Measurements from ENCODE around the gene NSUN4. TPM values are rescaled to one million over a fixed set of nuclear protein-coding genes. Genes with fewer than 3 reads are reported as not detected.
"Not testable (repeated sequence)": the region's sequence is repeated elsewhere in the genome, so short reads cannot be mapped to it uniquely, and the experiment has no call there.

Gene NSUN4
- total RNA-seq, 2 donors from 2014 or later, result 18.3 to 19.0 TPM

DNA sequence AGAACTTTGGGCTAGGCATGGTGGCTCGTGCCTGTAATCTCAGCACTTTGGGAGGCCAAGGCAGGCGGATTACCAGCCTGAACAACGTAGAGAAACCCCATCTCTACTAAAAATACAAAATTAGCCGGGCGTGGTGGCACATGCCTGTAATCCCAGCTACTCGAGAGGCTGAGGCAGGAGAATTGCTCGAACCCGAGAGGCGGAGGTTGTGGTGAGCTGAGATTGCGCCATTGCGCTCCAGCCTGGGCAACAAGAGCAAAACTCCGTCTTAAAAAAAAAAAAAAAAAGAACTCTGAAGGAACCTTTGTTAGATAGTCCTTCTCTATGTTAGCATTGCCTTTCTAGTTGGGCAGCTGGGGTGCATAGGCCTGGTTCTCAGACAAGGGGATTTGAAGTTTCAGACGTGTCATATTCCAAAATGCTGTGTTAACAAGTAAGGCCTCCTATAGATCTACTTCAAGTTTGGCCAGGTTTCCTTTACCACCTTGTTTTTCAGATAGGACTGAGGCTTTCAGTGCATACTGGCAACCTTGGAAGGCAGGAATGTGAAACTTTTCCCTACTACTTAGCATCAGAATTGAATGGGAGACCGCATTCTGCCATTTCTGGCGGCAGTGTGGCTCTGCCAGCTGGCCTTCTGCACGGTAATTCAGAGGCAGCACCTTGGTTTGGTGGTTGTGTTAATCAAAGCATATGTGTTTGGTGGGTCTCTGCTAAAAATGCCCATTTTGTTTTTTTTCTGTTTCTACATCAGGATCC, 31.0 kb upstream of the NSUN4 start:
- intact Hi-C loops (cut with DNase I), result no loop called here
- Histone ChIP-seq H3K27ac (no peak overlapping the region), H3K9ac (ENCODE audit: low read depth in 2 of 2, low read length in 2 of 2) (no peak overlapping the region), H3K9me3 (no peaks in the 10 kb centered on the region), H3K4me1 (peaks cover 9% of the 10 kb centered on the region), H3K27me3 (no peaks in the 10 kb centered on the region), H3K4me3 (no peak overlapping the region), H3K36me3 (peaks cover 7% of the 10 kb centered on the region)
- no peak for TF ChIP-seq CTCF (IDR thresholded peaks at IDR 0.05)
- DNase-seq, result no peak

- no peak for TF ChIP-seq CTCF (IDR thresholded peaks at IDR 0.05)
- no peak for DNase-seq
These were observed 30.3 kb upstream of the NSUN4 start for GRCh38 chr1:46310321-46310720.

GRCh38 chr1:46315669-46316403, 24.8 kb upstream of the NSUN4 start:
- Histone ChIP-seq H3K4me3 (no peak overlapping the region), H3K27ac (no peak overlapping the region), H3K9ac (ENCODE audit: low read depth in 2 of 2, low read length in 2 of 2) (no peak overlapping the region), H3K27me3 (no peaks in the 10 kb centered on the region), H3K4me1 (no peaks in the 10 kb centered on the region), H3K9me3 (no peaks in the 10 kb centered on the region), H3K36me3 (peaks cover 7% of the 10 kb centered on the region)
- no peak for TF ChIP-seq CTCF (IDR thresholded peaks at IDR 0.05)
- DNase-seq, result no peak
- intact Hi-C loops (cut with DNase I), result no loop called here

More at GRCh38 chr1:46310321-46310720, 30.3 kb upstream of the NSUN4 start:
- Histone ChIP-seq H3K27ac (no peak overlapping the region), H3K4me1 (peaks cover 5% of the 10 kb centered on the region), H3K4me3 (no peak overlapping the region), H3K27me3 (no peaks in the 10 kb centered on the region), H3K9me3 (no peaks in the 10 kb centered on the region), H3K36me3 (peaks cover 7% of the 10 kb centered on the region), H3K9ac (ENCODE audit: low read depth in 2 of 2, low read length in 2 of 2) (no peak overlapping the region)
- intact Hi-C loops (cut with DNase I), result no loop called here

- Histone ChIP-seq H3K4me1 (no peaks in the 10 kb centered on the region), H3K4me3 (no peak overlapping the region), H3K36me3 (peaks cover 7% of the 10 kb centered on the region), H3K9me3 (no peaks in the 10 kb centered on the region), H3K27ac (no peak overlapping the region), H3K9ac (ENCODE audit: low read depth in 2 of 2, low read length in 2 of 2) (no peak overlapping the region), H3K27me3 (no peaks in the 10 kb centered on the region)
- no peak for DNase-seq
- intact Hi-C loops (cut with DNase I), result no loop called here
- no peak for TF ChIP-seq CTCF (IDR thresholded peaks at IDR 0.05)
These were observed 23.3 kb upstream of the NSUN4 start for GRCh38 chr1:46317323-46317722.

GRCh38 chr1:46319301-46319700, 21.3 kb upstream of the NSUN4 start:
- DNase-seq; H3K27me3 ChIP-seq; H3K4me1 ChIP-seq; H3K27ac ChIP-seq; H3K4me3 ChIP-seq; intact Hi-C loops (cut with DNase I); H3K9me3 ChIP-seq; H3K36me3 ChIP-seq; H3K9ac ChIP-seq (ENCODE audit: low read depth in 2 of 2, low read length in 2 of 2): not testable (repeated sequence)

DNA sequence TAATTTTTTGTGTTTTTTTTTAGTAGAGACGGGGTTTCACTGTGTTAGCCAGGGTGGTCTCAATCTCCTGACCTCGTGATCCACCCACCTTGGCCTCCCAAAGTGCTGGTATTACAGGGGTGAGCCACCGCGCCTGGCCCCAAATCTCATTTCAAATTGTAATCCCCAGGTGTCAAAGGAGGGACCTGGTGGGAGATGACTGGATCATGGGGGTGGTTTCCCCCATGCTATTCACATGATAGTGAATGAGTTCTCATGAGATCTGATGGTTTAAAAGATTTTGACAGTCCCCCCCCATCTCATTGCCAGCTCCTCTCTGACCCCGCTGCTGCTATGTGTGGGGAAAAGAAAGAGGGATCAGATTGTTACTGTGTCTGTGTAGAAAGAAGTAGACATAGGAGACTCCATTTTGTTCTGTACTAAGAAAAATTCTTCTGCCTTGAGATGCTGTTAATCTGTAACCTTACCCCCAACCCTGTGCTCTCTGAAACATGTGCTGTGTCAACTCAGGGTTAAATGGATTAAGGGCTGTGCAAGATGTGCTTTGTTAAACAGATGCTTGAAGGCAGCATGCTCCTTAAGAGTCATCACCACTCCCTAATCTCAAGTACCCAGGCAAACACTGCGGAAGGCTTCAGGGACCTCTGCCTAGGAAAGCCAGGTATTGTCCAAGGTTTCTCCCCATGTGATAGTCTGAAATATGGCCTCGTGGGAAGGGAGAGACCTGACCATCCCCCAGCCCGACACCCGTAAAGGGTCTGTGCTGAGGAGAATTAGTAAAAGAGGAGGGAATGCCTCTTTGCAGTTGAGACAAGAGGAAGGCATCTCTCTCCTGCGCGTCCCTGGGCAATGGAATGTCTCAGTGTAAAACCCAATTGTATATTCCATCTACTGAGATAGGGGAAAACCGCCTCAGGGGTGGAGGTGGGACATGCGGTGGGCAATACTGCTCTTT, 20.4 kb upstream of the NSUN4 start:
- H3K4me3 ChIP-seq; DNase-seq; H3K27ac ChIP-seq; H3K36me3 ChIP-seq; H3K9ac ChIP-seq (ENCODE audit: low read depth in 2 of 2, low read length in 2 of 2); intact Hi-C loops (cut with DNase I); H3K27me3 ChIP-seq; H3K9me3 ChIP-seq; H3K4me1 ChIP-seq: not testable (repeated sequence)

- H3K4me1 ChIP-seq; DNase-seq; intact Hi-C loops (cut with DNase I); H3K4me3 ChIP-seq; H3K9me3 ChIP-seq; H3K27me3 ChIP-seq; H3K27ac ChIP-seq; H3K36me3 ChIP-seq; H3K9ac ChIP-seq (ENCODE audit: low read depth in 2 of 2, low read length in 2 of 2): not testable (repeated sequence)
These were observed 18.4 kb upstream of the NSUN4 start for GRCh38 chr1:46322191-46322590.

DNA sequence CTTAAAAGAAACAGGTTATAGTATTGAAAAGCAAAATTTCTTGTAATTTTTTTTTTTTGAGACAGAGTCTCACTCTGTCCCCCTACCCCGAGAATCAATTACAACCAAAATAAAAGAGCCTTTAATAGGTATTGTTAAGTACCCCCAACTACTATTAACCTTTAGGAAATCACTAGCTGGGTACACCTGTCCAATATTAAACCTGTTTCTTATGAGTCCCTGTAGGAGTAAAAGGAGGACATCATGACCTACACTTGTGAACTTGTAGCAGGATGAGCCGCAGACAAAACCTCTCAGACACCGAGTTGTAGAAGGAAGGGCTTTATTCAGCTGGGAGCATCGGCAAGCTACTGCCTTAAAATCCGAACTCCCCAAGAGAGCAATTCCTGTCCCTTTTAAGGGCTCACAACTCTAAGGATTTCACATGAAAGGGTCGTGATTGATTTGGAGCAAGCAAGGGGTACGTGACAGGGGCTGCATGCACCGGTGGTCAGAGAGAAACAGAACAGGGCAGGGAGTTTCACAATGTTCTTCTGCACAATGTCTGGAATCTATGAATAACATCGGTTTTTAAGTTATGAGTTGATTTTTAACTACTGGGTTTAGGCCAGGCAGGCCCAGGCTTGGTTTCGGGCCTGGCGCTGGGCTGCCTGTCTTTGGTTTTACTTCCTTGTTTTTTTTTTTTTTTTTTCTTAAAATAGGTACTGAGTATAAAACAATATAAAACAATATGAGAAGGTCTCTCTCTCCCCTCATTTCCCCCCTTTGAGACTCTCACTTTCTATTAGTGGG, 15.1 kb upstream of the NSUN4 start:
- DNase-seq, result not testable (repeated sequence)

More for the DNA sequence above, 15.1 kb upstream of the NSUN4 start:
- H3K4me1 ChIP-seq; intact Hi-C loops (cut with DNase I); H3K27ac ChIP-seq; H3K9me3 ChIP-seq; H3K36me3 ChIP-seq; H3K4me3 ChIP-seq; H3K9ac ChIP-seq (ENCODE audit: low read depth in 2 of 2, low read length in 2 of 2); H3K27me3 ChIP-seq: not testable (repeated sequence)

Measured in colonic mucosa (tissue), 4 donors.